Measurements from ENCODE around the gene GNAT2. TPM values are rescaled to one million over a fixed set of nuclear protein-coding genes. Genes with fewer than 3 reads are reported as not detected.

Gene GNAT2
- total and polyA plus RNA-seq, 2 donors (not counting 1 experiment from before 2014, with no cell fraction given) = 0.17 to 0.22 TPM

DNA sequence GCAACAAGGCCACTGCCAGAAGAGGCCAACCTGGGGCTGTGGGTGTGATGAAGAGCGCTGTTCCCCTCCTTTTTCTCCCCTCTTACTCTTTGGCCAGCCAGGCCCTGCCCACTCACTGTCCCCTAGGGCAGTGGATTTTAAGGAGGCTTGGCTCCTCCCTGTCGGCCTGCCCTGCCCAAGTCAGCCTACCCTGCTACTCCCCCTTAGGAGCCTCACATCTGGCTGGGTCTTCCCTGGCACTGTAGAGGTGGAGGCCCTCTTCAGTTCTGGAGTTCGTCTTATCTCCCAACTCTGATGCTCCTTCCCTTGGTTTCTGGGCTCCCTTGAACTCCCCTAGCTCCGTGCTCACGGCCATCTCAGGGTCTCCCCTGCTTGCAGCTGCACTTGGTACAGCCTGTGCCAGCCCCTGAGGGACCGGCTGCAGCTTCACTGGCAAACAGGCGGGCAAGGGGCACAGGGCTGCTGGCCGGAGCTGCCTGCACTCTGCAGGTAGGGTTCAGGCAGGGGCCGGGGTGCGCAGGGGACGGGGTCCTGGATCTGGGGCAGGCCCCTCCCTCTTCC is 4.3 kb upstream of the GNAT2 start:
- no peak for TF ChIP-seq EZH2 (IDR thresholded peaks at IDR 0.05; ENCODE audit: low read length, missing control alignments)
- TF ChIP-seq, protein P1, sequence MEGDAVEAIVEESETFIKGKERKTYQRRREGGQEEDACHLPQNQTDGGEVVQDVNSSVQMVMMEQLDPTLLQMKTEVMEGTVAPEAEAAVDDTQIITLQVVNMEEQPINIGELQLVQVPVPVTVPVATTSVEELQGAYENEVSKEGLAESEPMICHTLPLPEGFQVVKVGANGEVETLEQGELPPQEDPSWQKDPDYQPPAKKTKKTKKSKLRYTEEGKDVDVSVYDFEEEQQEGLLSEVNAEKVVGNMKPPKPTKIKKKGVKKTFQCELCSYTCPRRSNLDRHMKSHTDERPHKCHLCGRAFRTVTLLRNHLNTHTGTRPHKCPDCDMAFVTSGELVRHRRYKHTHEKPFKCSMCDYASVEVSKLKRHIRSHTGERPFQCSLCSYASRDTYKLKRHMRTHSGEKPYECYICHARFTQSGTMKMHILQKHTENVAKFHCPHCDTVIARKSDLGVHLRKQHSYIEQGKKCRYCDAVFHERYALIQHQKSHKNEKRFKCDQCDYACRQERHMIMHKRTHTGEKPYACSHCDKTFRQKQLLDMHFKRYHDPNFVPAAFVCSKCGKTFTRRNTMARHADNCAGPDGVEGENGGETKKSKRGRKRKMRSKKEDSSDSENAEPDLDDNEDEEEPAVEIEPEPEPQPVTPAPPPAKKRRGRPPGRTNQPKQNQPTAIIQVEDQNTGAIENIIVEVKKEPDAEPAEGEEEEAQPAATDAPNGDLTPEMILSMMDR (conservative IDR thresholded peaks at IDR 0.05 in 1 of 2, IDR thresholded peaks at IDR 0.05 in 1 of 2; ENCODE audit: low read depth in 1 of 2, low read length in 2 of 2) = no peak
- no peaks in the 10 kb centered on the region for H3K27me3 ChIP-seq (ENCODE audit: control insufficient read depth, insufficient read depth, low read length)
- H3K79me2 ChIP-seq (ENCODE audit: control insufficient read depth, insufficient read depth, low read length) = peaks cover 49% of the 10 kb centered on the region
- H4K20me1 ChIP-seq (ENCODE audit: control insufficient read depth, extremely low read depth, insufficient read depth, low read length) = no peaks in the 10 kb centered on the region
- H2AFZ ChIP-seq (ENCODE audit: low read length) = no peak overlapping the region
- no peak overlapping the region for H3K4me2 ChIP-seq (ENCODE audit: extremely low read depth, insufficient read depth, low read length)
- H3K9me3 ChIP-seq (ENCODE audit: control insufficient read depth, insufficient read depth, low read depth, low read length) = no peaks in the 10 kb centered on the region
- H3K9ac ChIP-seq (ENCODE audit: insufficient read depth, low read length) = no peak overlapping the region
- peaks cover 9% of the 10 kb centered on the region for H3K36me3 ChIP-seq (ENCODE audit: control insufficient read depth, insufficient read depth, low read length)
- no peak overlapping the region for H3K27ac ChIP-seq (ENCODE audit: insufficient read depth, low read length)
- peaks cover 17% of the 10 kb centered on the region for H3K4me1 ChIP-seq (ENCODE audit: control insufficient read depth, extremely low read depth, insufficient read depth, low read length)
- no peak for DNase-seq (ENCODE audit: low read depth in 2 of 2)
- peak overlapping the region in 1 of 4 experiments; percentile 22 for H3K4me3 ChIP-seq (replicated peaks in 1 of 4; ENCODE audit: control extremely low read depth in 1 of 4, insufficient read depth in 1 of 4, low read depth in 3 of 4, low read length in 4 of 4)

DNA sequence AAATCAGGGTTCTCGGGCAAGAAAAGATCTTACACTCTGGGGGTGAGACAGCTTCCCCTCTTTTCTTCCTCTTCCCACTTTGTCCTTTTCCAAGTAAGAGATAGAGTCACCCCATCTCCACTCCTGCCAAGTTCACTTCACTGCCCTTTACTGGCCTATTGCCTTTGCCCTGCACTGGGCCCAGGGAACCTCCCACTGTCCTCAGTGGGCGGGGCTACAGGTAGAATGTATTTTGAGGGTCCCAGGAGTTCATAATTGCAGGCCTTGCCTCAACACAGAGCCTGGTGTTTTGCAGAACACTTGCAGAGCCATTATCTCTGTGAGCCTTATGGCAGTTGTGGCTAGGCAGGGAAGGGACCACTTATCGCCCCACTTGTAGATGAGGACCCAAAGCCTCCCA is 3.5 kb upstream of the GNAT2 start:
- TF ChIP-seq, protein P1 (conservative IDR thresholded peaks at IDR 0.05 in 1 of 2, IDR thresholded peaks at IDR 0.05 in 1 of 2; ENCODE audit: low read depth in 1 of 2, low read length in 2 of 2) = no peak
- TF ChIP-seq EZH2 (IDR thresholded peaks at IDR 0.05; ENCODE audit: low read length, missing control alignments) = no peak
- H3K79me2 ChIP-seq (ENCODE audit: control insufficient read depth, insufficient read depth, low read length) = peaks cover 49% of the 10 kb centered on the region

DNA sequence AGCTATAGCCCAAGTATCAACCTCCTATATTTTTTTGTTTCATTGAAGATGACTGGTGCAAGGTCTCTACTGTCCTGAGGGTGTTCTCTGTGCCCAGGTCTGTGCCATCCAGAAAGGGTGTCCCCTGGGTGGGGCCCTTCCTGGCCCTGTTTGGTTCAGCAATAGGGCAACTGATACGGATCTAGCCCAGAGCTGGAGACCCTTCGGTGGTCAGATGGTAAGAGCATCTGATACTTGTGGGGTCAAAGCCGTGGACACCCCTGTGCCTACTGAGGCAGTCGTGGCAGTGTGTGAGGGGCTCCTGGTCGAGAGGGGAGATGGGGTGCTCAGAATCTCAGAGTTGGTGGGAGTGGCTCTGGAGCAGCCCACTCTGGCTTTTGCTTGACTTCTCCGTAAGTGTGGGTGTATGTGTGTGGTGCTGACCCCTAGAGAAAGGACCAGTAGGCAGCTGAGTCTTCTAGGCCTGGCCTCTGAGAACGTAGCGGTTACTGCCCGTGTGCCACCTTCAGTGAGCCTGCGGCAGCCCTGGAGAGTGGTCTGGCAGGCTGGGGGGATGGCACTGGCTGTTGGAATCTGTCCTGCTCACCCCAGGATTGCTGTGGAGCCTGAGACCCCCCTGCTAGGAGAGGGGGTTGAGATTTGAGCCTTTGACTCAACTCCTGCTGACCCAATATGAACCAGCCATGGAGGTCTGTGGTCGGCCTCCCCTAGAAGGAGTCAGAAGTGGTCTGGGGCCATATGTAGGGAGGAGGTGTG is 2.9 kb upstream of the GNAT2 start:
- Histone ChIP-seq H2AFZ (ENCODE audit: low read length) (no peak overlapping the region), H3K27me3 (ENCODE audit: control insufficient read depth, insufficient read depth, low read length) (no peaks in the 10 kb centered on the region), H3K4me3 (replicated peaks in 1 of 4; ENCODE audit: control extremely low read depth in 1 of 4, insufficient read depth in 1 of 4, low read depth in 3 of 4, low read length in 4 of 4) (peak overlapping the region in 2 of 4 experiments; percentile 85 to 87), H3K79me2 (ENCODE audit: control insufficient read depth, insufficient read depth, low read length) (peaks cover 49% of the 10 kb centered on the region), H3K27ac (ENCODE audit: insufficient read depth, low read length) (no peak overlapping the region), H4K20me1 (ENCODE audit: control insufficient read depth, extremely low read depth, insufficient read depth, low read length) (no peaks in the 10 kb centered on the region), H3K9ac (ENCODE audit: insufficient read depth, low read length) (no peak overlapping the region), H3K4me1 (ENCODE audit: control insufficient read depth, extremely low read depth, insufficient read depth, low read length) (peaks cover 21% of the 10 kb centered on the region), H3K9me3 (ENCODE audit: control insufficient read depth, insufficient read depth, low read depth, low read length) (no peaks in the 10 kb centered on the region), H3K36me3 (ENCODE audit: control insufficient read depth, insufficient read depth, low read length) (peaks cover 4% of the 10 kb centered on the region), H3K4me2 (ENCODE audit: extremely low read depth, insufficient read depth, low read length) (peak overlapping the region; percentile 79)
- no peak for DNase-seq (ENCODE audit: low read depth in 2 of 2)
- TF ChIP-seq, protein P1 (conservative IDR thresholded peaks at IDR 0.05 in 1 of 2, IDR thresholded peaks at IDR 0.05 in 1 of 2; ENCODE audit: low read depth in 1 of 2, low read length in 2 of 2) = no peak
- no peak for TF ChIP-seq EZH2 (IDR thresholded peaks at IDR 0.05; ENCODE audit: low read length, missing control alignments)

More for the DNA sequence above, 3.5 kb upstream of the GNAT2 start:
- Histone ChIP-seq H3K9me3 (ENCODE audit: control insufficient read depth, insufficient read depth, low read depth, low read length) (no peaks in the 10 kb centered on the region), H4K20me1 (ENCODE audit: control insufficient read depth, extremely low read depth, insufficient read depth, low read length) (no peaks in the 10 kb centered on the region), H3K9ac (ENCODE audit: insufficient read depth, low read length) (no peak overlapping the region), H2AFZ (ENCODE audit: low read length) (no peak overlapping the region), H3K4me1 (ENCODE audit: control insufficient read depth, extremely low read depth, insufficient read depth, low read length) (peaks cover 17% of the 10 kb centered on the region), H3K27me3 (ENCODE audit: control insufficient read depth, insufficient read depth, low read length) (no peaks in the 10 kb centered on the region), H3K4me2 (ENCODE audit: extremely low read depth, insufficient read depth, low read length) (no peak overlapping the region), H3K27ac (ENCODE audit: insufficient read depth, low read length) (no peak overlapping the region), H3K4me3 (replicated peaks in 1 of 4; ENCODE audit: control extremely low read depth in 1 of 4, insufficient read depth in 1 of 4, low read depth in 3 of 4, low read length in 4 of 4) (peak overlapping the region in 1 of 4 experiments; percentile 85), H3K36me3 (ENCODE audit: control insufficient read depth, insufficient read depth, low read length) (peaks cover 5% of the 10 kb centered on the region)
- DNase-seq (ENCODE audit: low read depth in 2 of 2) = no peak
